Neural cell (in vitro differentiated cells): ENCODE results near the gene PALM3.

Source experiments
- CTCF ChIP-seq: fragments of 450-650 bp; IDR thresholded peaks from 2 replicates; pipeline ENCODE4 v1.5.1; 2014; ENCODE audit warnings: antibody characterized with exemption, mild to moderate bottlenecking, moderate library complexity; ENCODE audit not compliant: poor library complexity, severe bottlenecking
- EZH2 ChIP-seq: fragments of 200-600, 300-800 bp; shearing (Covaris generic), sonication (generic); IDR thresholded peaks from 2 replicates; pipeline ENCODE4 v1.6.1; 2014; ENCODE audit warnings: antibody characterized with exemption, low read length, borderline replicate concordance, mild to moderate bottlenecking; ENCODE audit not compliant: insufficient read depth, poor library complexity, severe bottlenecking
- MXI1 ChIP-seq: fragments of 450-650 bp; conservative IDR thresholded peaks from 2 replicates; pipeline ENCODE4 v1.6.1; 2014; ENCODE audit warnings: antibody characterized with exemption, mild to moderate bottlenecking; ENCODE audit not compliant: poor library complexity, severe bottlenecking
- POLR2AphosphoS5 ChIP-seq: IDR thresholded peaks from 2 replicates; pipeline ENCODE4 v1.6.1; 2012
- RAD21 ChIP-seq: fragments of 450-650 bp; conservative IDR thresholded peaks from 2 replicates; pipeline ENCODE4 v1.6.1; 2014; ENCODE audit warnings: antibody characterized with exemption, mild to moderate bottlenecking, moderate library complexity
- REST ChIP-seq: IDR thresholded peaks from 2 replicates; pipeline ENCODE4 v1.6.1; 2012; ENCODE audit warnings: borderline replicate concordance
- SMC3 ChIP-seq: fragments of 450-650 bp; conservative IDR thresholded peaks from 2 replicates; pipeline ENCODE4 v1.6.1; 2014; ENCODE audit warnings: antibody characterized with exemption, mild to moderate bottlenecking, moderate library complexity; ENCODE audit not compliant: poor library complexity
- TAF1 ChIP-seq: IDR thresholded peaks from 2 replicates; pipeline ENCODE4 v1.6.1; 2012; ENCODE audit warnings: low read depth

GRCh38 chr19:14022469-14022868 is 39.4 kb downstream of the PALM3 start:
- TF ChIP-seq CTCF (no peak), REST (no peak), POLR2AphosphoS5 (no peak), MXI1 (no peak), EZH2 (no peak), TAF1 (no peak), SMC3 (no peak), RAD21 (no peak)
